ENCODE results near the gene ZNF562. TPM values are rescaled to one million over a fixed set of nuclear protein-coding genes. Genes with fewer than 3 reads are reported as not detected.

ZNF562 gene
- total and polyA plus RNA-seq, 8 donors, result 3.9 to 22.4 (median 12.3) TPM

DNA sequence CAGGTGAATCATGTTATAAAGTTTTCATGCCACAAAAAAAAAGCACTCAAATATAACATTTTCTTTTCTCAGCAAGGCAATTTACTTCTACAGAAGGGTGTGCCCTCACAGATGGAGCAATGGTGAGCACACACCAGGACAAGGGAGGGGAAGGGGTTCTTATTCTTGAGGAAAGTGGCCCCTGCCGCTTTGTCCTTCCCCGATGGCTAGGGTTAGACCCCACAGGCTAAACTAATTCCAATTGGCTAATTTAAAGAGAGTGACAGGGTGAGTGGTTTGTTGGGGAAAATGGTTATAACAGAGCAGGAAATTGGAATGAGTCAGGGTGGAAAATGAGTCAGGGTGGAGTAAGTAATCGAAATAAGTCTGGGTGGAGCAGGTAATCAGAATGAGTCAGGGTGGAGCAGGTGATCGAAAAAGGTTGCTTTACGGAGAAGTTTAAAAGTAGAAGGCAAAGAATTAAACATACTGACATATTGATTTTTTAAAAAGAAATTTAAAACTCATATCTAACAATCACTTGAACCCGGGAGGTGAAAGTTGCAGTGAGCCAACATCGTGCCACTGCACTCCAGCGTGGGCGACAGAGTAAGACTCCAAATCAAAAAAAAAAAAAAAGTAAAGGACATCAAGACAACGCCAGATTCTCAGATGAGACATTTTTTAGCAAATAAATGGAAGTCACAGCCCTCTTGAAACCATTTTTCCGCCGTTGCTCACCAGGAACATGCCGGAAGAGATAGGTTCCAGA, 813 bp downstream of the ZNF562 start:
- no peak for DNase-seq
- 34 to 35% methylated on average over 13 of the region's 13 CpGs for WGBS, 2 donors
- peak in 2 of 4 donors; percentile 37 to 49 for ATAC-seq
- TF ChIP-seq, protein P1, sequence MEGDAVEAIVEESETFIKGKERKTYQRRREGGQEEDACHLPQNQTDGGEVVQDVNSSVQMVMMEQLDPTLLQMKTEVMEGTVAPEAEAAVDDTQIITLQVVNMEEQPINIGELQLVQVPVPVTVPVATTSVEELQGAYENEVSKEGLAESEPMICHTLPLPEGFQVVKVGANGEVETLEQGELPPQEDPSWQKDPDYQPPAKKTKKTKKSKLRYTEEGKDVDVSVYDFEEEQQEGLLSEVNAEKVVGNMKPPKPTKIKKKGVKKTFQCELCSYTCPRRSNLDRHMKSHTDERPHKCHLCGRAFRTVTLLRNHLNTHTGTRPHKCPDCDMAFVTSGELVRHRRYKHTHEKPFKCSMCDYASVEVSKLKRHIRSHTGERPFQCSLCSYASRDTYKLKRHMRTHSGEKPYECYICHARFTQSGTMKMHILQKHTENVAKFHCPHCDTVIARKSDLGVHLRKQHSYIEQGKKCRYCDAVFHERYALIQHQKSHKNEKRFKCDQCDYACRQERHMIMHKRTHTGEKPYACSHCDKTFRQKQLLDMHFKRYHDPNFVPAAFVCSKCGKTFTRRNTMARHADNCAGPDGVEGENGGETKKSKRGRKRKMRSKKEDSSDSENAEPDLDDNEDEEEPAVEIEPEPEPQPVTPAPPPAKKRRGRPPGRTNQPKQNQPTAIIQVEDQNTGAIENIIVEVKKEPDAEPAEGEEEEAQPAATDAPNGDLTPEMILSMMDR (IDR thresholded peaks at IDR 0.05), result no peak
- H3K27ac ChIP-seq, result peak overlapping the region; percentile 90 to 97 (median 92)
- FAIRE-seq, result no peak
- H3K27me3 ChIP-seq, result no peaks in the 10 kb centered on the region
- H3K4me3 ChIP-seq, result peak overlapping the region; percentile 44 to 85 (median 64)
- no peaks in the 10 kb centered on the region for H3K36me3 ChIP-seq
- no peaks in the 10 kb centered on the region for H3K9me3 ChIP-seq
- intact Hi-C loops (cut with DNase I), result no loop called here
- no peaks in the 10 kb centered on the region for H3K4me1 ChIP-seq

GRCh38 chr19:9672893-9673292, 2.0 kb downstream of the ZNF562 start:
- DNase-seq (no peak), ATAC-seq (no peak), FAIRE-seq (no peak)
- no peak overlapping the region for H3K27ac ChIP-seq
- no peak overlapping the region for H3K4me3 ChIP-seq
- H3K9me3 ChIP-seq, result no peaks in the 10 kb centered on the region
- TF ChIP-seq, protein P1 (IDR thresholded peaks at IDR 0.05), result no peak
- H3K27me3 ChIP-seq, result no peaks in the 10 kb centered on the region
- H3K36me3 ChIP-seq, result no peaks in the 10 kb centered on the region
- no peaks in the 10 kb centered on the region for H3K4me1 ChIP-seq
- intact Hi-C loops (cut with DNase I), result no loop called here
- 82 to 87% methylated on average over 4 of the region's 4 CpGs for WGBS, 2 donors

DNA sequence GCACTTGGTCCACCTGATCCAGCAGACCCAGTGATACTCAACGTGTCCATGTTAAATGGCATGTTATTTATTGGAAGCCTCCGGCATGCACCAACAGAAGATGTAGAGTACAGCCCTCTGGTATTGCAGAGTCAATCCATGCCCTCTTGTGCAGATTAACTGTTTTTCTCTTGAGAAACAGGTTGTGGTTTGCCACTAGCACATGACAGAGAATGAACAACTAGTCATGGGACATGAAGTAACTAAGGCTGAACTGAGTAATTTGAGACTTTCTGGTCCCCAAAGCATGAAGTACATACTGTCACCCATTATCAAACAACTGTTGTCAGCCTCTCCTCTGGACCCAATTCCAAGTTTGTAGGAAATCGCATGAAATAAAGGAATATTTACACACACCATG, 3.2 kb downstream of the ZNF562 start:
- 95 to 96% methylated on average over 3 of the region's 3 CpGs for WGBS, 2 donors
- FAIRE-seq, result no peak
- intact Hi-C loops (cut with DNase I), result no loop called here

DNA sequence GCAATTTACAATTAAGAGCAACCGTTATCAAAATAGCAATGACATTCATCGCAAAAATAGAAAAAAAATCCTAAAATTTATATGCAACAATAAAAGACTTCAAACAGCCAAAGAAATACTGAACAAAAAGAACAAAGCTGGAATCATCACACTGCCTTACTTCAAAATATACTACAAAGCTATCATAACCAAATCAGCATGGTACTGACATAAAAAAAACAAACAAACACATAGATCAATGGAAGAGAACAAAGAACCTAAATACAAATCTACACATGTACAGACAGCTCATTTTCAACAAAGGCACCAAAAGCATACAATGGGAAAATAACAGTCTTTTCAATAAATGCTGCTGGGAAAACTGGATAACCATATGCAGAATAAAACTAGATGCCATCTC, 6.4 kb downstream of the ZNF562 start:
- no peak for DNase-seq
- intact Hi-C loops (cut with DNase I), result no loop called here
- H3K27me3 ChIP-seq, result no peaks in the 10 kb centered on the region
- no peaks in the 10 kb centered on the region for H3K36me3 ChIP-seq
- H3K4me3 ChIP-seq, result no peak overlapping the region
- no peak for ATAC-seq
- H3K9me3 ChIP-seq, result no peaks in the 10 kb centered on the region
- no peak for FAIRE-seq
- 97 to 100% methylated on average over 2 of the region's 2 CpGs for WGBS, 2 donors
- no peak overlapping the region for H3K27ac ChIP-seq
- no peaks in the 10 kb centered on the region for H3K4me1 ChIP-seq
- TF ChIP-seq, protein P1 (IDR thresholded peaks at IDR 0.05), result no peak

More for the DNA sequence above, 3.2 kb downstream of the ZNF562 start:
- no peak overlapping the region for H3K4me3 ChIP-seq
- no peaks in the 10 kb centered on the region for H3K27me3 ChIP-seq
- no peaks in the 10 kb centered on the region for H3K36me3 ChIP-seq
- ATAC-seq, result no peak
- DNase-seq, result no peak
- H3K4me1 ChIP-seq, result no peaks in the 10 kb centered on the region
- H3K9me3 ChIP-seq, result no peaks in the 10 kb centered on the region
- H3K27ac ChIP-seq, result no peak overlapping the region
- TF ChIP-seq, protein P1 (IDR thresholded peaks at IDR 0.05), result no peak

DNA sequence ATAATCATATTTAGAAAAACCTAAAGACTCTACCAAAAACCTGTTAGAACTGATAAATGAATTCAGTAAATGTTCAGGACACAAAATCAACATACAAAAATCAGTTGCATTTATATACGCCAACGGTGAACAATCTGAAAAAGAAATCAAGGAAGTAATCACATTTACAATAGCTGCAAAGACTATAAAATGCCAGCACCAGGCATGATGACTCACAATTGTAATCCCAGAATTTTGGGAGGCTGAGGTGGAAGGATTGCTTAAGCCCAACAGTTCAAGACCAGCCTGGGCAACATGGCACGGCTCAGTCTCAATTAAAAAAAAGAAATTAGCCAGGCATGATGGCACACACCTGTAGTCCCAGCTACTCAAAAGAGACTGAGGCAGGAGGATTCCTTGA, 7.0 kb downstream of the ZNF562 start:
- WGBS, 2 donors, result 94 to 97% methylated on average over 3 of the region's 3 CpGs
- H3K36me3 ChIP-seq, result no peaks in the 10 kb centered on the region

More for the DNA sequence above, 7.0 kb downstream of the ZNF562 start:
- FAIRE-seq (no peak), ATAC-seq (no peak), DNase-seq (no peak)
- Histone ChIP-seq H3K27me3 (no peaks in the 10 kb centered on the region), H3K9me3 (no peaks in the 10 kb centered on the region), H3K4me1 (no peaks in the 10 kb centered on the region), H3K4me3 (no peak overlapping the region), H3K27ac (no peak overlapping the region)
- intact Hi-C loops (cut with DNase I), result no loop called here
- TF ChIP-seq, protein P1 (IDR thresholded peaks at IDR 0.05), result no peak

All from pancreas (tissue), 10 donors.